HG03520 (cell line): Measurements from ENCODE around the gene CRIP1.

Experiments
- ATAC-seq: cut with Tn5 transposase; IDR thresholded peaks from one replicate; pipeline ENCODE4 v1.9.1; 2021; ENCODE audit warnings: mild to moderate bottlenecking, moderate library complexity; ENCODE audit not compliant: unreplicated experiment

CRIP1 gene

GRCh38 chr14:105450864-105451720 is 35.6 kb upstream of the CRIP1 start:
- ATAC-seq = no peak

- no peak for ATAC-seq
Observed at GRCh38 chr14:105452963-105453362, 33.7 kb upstream of the CRIP1 start.

DNA sequence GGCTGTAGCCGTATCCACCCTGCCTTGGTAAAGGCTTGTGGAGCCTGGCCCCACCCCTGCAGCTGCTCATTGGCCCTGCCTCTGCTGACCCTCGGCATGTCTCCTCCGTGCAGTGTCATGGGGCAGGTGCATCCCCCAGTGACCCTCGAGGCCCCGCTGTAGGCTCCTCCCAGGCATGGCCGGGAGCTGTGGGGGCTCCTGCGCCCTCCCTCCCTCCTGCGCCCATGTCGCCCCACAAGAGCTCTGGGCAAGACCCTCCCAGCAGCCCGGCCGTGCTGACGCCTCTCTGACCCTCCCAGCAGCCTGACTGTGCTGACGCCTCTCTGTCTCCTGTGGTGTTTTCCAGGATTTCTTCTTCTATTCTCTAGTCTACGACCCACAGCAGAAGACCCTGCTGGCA is 32.8 kb upstream of the CRIP1 start:
- no peak for ATAC-seq

- ATAC-seq = no peak
Observed at GRCh38 chr14:105455086-105455640, 31.5 kb upstream of the CRIP1 start.

- ATAC-seq = no peak
Observed at GRCh38 chr14:105455766-105456660, 30.7 kb upstream of the CRIP1 start.

DNA sequence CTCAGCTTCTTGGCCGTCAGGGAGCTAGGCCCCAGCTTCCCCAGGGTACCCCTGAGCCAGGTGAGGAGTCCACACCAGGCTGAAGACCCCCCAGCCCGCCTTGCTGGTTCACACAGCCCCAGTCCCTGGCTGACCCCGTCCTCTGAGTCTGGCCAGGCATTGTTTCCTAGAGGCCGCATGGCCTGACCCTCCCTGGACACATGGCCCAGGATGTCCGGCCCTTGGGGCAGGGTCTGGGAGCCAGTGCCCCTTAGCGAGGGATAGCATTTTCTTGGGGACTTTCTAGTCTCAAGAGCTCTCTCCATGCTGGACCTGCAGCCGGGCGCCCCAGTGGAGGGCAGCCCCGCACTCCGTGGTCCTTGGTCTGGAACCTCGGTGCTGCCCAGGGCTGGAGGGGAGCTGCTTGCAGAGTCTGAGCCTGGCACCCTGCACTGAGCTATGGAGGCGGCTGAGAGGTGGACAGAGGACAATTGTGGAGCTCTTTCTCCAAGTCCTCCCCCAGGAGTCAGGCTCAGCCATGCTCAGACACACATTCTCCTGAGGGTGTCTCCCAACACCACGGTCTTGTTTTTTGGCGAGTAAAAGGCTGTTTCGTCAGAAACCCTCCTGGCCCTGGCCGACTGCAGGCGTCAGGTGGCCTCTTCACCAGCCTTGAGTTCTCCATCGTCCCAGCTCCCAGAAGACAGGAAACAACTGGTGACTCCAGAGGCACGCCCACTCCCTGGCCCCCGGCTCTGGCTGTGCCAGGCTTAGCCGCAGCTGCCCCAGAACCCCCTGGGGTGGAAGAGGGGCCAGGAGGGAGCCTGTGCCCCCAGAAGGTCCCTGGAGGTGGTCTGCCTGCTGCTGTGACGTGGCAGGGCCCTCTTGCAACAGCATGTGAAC is 29.7 kb upstream of the CRIP1 start:
- ATAC-seq = no peak

- ATAC-seq = no peak
Observed at GRCh38 chr14:105458010-105458409, 28.7 kb upstream of the CRIP1 start.

- no peak for ATAC-seq
Observed at GRCh38 chr14:105458571-105458970, 28.1 kb upstream of the CRIP1 start.

DNA sequence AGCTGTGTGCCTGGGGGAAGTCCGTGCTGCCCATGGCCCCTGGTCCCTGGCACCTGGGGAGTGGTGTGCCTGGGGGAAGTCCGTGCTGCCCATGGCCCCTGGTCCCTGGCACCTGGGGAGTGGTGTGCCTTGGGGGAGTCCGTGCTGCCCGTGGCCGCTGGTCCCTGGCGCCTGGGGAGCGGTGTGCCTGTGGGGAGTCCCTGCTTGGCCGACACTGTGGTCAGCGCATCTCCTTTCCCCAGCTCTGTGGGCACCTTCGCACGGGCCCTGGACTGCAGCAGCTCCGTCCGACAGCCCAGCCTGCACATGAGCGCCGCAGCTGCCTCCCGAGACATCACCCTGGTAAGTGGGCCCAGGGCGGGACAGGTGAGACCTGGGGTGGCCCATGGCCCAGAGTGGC is 26.6 kb upstream of the CRIP1 start:
- ATAC-seq = no peak

DNA sequence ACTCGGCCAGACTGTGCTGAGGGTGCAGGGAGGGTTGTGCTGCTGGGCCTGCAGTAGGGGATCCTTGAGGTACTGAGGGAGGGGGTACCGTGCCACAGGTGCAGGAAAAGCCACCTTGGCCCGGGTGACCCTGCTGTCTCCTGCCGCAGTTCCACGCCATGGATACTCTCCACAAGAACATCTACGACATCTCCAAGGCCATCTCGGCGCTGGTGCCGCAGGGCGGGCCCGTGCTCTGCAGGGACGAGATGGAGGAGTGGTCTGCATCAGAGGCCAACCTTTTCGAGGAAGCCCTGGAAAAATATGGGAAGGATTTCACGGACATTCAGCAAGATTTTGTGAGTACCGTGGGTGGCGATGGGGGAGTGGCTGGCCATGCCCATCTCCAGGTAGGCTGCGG is 26.1 kb upstream of the CRIP1 start:
- no peak for ATAC-seq

DNA sequence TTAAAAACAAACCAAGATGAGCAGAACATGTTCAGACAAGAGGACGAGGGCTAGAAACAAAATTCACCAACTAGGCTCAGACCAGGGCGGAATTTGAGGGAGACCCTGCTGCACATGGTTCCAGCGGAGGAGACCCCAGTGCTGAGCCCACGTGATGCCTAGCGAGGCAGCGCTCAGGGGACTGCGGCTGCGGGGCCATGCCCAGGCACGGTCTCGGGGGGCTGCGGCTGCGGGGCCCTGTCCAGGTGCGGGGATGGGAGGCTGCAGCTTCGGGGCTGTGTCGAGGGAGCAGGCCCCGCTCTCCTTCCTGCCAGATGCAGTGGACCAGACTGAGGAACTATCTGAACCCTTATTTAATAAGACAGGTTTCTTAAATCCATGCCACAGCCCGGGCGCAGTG is 24.8 kb upstream of the CRIP1 start:
- no peak for ATAC-seq

DNA sequence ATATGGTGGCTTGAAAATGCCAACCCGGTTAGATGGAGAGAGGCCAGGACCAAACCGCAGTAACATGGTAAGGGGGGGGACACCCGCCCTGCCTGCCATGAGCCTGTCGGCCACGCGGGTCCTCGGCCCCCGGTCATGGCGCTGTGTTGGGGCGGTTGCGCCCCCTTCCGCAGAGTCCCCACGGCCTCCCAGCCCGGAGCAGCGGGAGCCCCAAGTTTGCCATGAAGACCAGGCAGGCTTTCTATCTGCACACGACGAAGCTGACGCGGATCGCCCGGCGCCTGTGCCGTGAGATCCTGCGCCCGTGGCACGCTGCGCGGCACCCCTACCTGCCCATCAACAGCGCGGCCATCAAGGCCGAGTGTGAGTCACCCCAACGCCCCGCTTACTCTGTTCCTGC is 22.2 kb upstream of the CRIP1 start:
- ATAC-seq = no peak

DNA sequence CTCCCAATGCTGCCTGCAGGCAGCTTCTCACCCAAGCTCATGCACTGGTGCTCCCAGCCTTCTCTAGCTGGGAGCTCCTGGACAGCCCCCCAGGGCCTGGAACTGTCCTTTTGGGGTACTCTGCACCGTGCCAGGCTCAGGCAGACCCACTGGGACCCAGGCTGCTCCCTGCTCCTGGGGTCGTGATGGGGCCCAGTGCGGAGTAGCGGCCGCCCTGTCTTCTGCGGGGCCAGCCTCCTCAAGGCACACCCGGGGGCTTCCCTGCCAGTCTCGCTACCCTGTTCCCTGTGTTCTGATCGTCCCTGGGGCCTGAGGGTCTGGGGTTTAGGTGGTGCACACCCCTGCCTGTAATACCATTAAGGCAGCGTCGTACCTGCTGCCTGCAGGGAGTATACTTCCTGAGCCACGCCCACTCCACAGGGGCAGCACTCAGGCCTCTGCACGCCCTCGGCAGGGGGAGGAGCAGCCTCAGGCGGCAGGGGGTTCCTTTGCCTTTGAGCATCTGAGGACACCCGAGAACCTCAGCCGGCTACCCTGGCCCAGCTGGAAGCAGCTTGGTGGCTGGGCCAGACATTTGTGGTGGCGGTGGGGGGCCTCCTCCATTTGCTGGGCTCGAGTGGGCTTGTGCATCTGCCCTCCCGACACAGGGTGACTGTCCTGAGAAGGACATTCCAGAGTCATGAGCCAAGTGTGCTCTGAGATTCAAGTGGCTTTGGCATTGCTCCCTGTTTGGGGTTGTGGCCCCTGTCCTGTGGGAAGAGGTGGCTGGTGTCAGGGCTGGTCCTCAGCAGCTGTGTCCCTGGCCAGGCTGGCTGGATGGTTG is 21.3 kb upstream of the CRIP1 start:
- no peak for ATAC-seq

- ATAC-seq = no peak
Observed at GRCh38 chr14:105466531-105467248, 20.0 kb upstream of the CRIP1 start.

GRCh38 chr14:105467249-105467941 is 19.3 kb upstream of the CRIP1 start:
- no peak for ATAC-seq

DNA sequence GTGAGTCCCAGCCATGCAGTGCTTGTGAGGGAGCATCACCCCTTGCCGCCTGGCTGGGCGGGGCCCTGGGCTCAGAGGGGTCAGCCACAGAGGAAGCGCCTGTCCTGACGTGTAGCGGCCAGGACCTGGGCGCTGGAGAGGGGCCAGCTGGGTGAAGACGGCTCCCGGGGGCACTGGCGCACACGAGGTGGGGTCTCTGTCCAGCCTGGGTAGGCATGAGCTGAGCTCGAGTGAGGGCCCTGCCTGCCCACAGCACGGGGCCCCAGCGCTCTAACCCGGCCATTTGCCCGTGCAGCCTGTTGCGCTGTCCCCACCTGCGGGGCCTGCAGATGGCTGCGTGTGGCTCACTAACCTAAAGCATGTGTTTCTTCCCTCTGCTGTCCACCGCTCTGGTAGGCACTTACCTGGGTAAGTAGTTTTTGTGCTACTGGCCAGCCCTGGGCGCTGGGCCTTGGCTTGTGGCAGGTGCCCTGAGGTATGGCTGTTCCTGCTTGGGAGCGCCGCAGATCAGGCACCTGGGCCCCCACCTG is 18.7 kb upstream of the CRIP1 start:
- no peak for ATAC-seq

DNA sequence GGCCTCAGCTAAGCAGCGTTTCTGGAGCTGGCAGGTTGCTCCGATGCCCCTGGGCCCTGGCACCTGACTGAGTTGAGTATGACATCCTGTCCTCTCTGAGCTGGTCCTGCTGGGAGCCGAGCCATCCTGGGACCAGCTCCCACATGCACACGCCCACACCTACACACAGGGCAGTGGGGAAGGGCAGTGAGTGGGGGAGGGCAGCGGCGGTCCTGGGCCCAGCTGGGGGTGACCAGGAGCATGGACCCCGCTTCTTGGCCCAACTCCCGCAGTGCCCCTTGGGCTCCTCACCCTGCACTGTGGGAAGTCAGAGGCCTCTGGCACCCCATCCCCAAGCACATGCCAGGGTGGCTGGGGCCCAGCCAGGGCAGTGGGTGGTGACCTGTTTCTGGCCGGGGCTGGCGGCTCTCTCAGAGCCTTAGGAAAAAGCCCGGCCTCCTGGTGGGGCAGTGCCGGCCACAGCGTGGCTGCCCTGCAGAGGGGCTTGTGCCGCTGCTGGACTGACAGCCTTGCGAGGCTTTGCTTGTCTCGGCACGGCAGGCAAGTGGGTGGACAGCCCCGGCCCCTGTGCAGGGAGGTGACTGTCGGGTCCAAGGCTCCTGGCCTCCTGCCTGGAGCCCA is 18.0 kb upstream of the CRIP1 start:
- ATAC-seq = no peak
